ENCODE data around the gene LMCD1. TPM values are rescaled to one million over a fixed set of nuclear protein-coding genes. Genes with fewer than 3 reads are reported as not detected.

The LMCD1 gene
- polyA plus RNA-seq, 1 donor, result 186 TPM

DNA sequence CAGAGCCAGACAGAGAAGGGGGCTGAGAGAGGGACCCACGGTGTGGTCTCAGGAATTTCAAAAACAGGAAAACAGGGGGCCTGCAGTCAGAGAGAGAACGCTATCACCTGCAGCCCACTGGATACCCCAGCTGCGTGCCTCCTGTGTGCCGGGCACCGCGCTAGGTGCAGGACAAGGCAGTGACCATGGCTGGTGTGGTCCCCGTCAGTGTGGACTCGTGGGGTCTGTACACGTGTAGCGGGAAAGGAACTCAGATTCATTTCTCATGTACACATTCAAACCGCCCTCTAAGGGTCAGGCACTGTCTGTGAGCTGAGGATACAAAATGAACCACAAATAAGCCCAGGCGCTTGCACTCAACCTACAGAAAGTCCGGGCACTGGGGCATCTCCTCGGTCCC lies 122.1 kb downstream of the LMCD1 start:
- no peak for DNase-seq

Other genes starting within 250 kb of the LMCD1 start
- gene SSUH2, start 143.0 kb downstream of the LMCD1 start, polyA plus RNA-seq (ENCODE audit: insufficient read length), result 2.9 TPM
- 337 TPM for gene CAV3, start 232.0 kb downstream of the LMCD1 start, polyA plus RNA-seq (ENCODE audit: insufficient read length)